Thymus (tissue), 11 donors: Measurements from ENCODE around the gene PLXNB2. TPM values are rescaled to one million over a fixed set of nuclear protein-coding genes. Genes with fewer than 3 reads are reported as not detected.
A peak's percentile ranks its signal among the peaks of the same experiment; 100 is the strongest.

Source experiments
- DNase-seq, 9 donors: peaks; one replicate each; pipeline ENCODE4 v3.0.0-alpha.2; 2013; ENCODE audit warnings: low spot score in 9 of 9, low read depth in 6 of 9, missing footprints in 1 of 9
- H3K27ac ChIP-seq, 2 donors: one replicate each; pipeline ENCODE4 v1.5.1; 2013; ENCODE audit warnings: control low read depth in 1 of 2, low read depth in 1 of 2, low read length in 1 of 2, mild to moderate bottlenecking in 1 of 2, moderate library complexity in 1 of 2
- H3K27me3 ChIP-seq, 2 donors: one replicate each; pipeline ENCODE4 v1.5.1; 2013; ENCODE audit warnings: low read length in 1 of 2; ENCODE audit not compliant: control insufficient read depth in 2 of 2, insufficient read depth in 1 of 2
- H3K36me3 ChIP-seq, 2 donors: one replicate each; pipeline ENCODE4 v1.5.1; 2013; ENCODE audit warnings: low read length in 1 of 2, mild to moderate bottlenecking in 1 of 2, moderate library complexity in 1 of 2; ENCODE audit not compliant: control insufficient read depth in 2 of 2, insufficient read depth in 2 of 2
- H3K4me1 ChIP-seq, 2 donors: one replicate each; pipeline ENCODE4 v1.5.1; 2013; ENCODE audit warnings: low read length in 2 of 2; ENCODE audit not compliant: control insufficient read depth in 2 of 2, insufficient read depth in 2 of 2
- H3K4me3 ChIP-seq, 2 donors: one replicate each; pipeline ENCODE4 v1.5.1; 2013; ENCODE audit warnings: low read length in 2 of 2, control low read depth in 1 of 2, mild to moderate bottlenecking in 1 of 2
- H3K9me3 ChIP-seq, 2 donors: one replicate each; pipeline ENCODE4 v1.5.1; 2013; ENCODE audit warnings: low read length in 1 of 2, mild to moderate bottlenecking in 1 of 2; ENCODE audit not compliant: control insufficient read depth in 2 of 2, insufficient read depth in 1 of 2
- WGBS: extraction: QIAGEN DNeasy Blood & Tissue Kit; methylation state at CpG from one replicate; pipeline ENCODE4 v1.1.7; 2013; 5-methylcytosine and 5-hydroxymethylcytosine counted together
- polyA plus RNA-seq: library from polyadenylated mRNA; stranded (reverse); fragments of 200-250 nt; gene quantifications from one replicate; pipeline ENCODE4 v1.2.3, GENCODE V29; 2013
- total RNA-seq: library from RNA; stranded (reverse); fragments of 120-200 nt; gene quantifications from one replicate; pipeline ENCODE4 v1.2.4, GENCODE V29; 2013
- donor health status: healthy.

The PLXNB2 gene
- total and polyA plus RNA-seq, 2 donors: 13.1 to 53.2 TPM

DNA sequence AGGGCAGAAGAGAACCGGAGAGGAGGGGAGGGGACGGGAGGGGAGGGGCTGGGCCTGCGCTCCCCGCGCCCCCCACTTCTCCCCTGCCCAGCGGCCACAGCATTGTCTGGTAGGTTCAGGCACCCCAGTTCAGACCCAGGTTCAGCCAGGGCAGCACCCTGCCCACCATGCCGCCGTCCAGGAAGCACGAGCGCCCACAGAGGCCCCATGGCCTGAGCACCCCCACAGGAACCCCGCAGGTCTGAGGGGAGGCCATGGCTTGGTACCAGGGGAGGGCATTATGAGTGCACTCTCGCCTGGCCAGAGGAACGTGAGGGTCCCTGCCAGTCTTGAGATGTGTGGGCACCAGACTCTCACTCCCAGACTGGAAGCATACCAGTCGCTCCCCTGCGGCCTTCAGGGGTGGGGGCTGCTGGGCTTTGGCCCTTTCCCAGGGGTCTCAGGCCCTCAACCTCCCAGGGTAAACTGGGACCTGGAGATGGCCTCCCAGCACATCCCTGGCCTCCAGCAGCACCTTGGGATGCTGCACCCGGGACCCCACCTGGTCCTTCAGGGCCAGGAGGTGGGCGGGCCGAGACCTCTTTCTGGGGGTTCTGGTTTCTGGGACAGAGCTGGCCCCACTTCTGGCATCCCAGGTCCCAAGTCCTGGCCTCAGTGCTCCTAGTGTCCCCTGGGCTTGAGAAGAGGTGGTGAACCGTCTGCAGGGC is 597 bp upstream of the PLXNB2 start:
- Histone ChIP-seq H3K4me1 (peaks cover 11 to 43% of the 10 kb centered on the region in 2 donors), H3K27me3 (peaks cover 45 to 79% of the 10 kb centered on the region in 2 donors), H3K4me3 (no peak overlapping the region), H3K27ac (peak overlapping the region; percentile 24 to 52), H3K36me3 (no peaks in the 10 kb centered on the region), H3K9me3 (peaks cover 0 to 4% of the 10 kb centered on the region in 2 donors)
- 41% methylated on average over 19 of the region's 19 CpGs for WGBS
- no peak for DNase-seq

DNA sequence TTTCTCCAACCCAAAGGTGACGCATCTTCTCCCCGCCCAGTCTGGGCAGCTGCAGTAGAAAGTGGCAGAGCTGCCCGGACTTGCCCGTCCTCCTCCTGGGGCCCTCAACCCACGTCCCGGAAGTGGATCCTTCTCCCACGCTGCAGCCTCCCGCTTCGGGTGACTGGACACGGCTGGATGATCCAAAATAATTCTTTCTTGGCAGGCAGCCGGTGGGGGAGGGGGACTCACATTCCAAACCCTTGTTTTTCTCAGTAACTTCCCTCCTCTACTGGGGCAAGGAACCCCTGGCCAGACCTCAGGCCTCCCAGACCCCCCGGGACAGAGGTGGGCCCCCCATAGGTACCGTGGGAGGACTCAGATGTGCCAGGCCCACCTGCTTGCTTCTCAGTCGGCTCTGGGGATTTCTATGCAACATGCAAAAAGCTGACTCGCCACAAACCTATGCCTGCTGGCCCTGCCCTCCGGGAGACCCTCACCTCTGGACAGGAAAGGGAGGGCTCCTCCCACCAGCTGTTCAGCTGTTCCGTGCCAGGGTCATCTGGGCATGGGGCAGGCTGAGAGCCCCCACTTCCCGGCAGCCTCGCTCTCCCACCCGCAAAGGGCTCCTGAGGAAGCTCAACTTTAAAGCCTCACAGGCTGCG is 1.4 kb downstream of the PLXNB2 start:
- no peak for DNase-seq
- 21% methylated on average over 21 of the region's 21 CpGs for WGBS
- Histone ChIP-seq H3K9me3 (peaks cover 0 to 4% of the 10 kb centered on the region in 2 donors), H3K27ac (peak overlapping the region; percentile 62 to 64), H3K4me3 (peak overlapping the region; percentile 45 to 47), H3K27me3 (peaks cover 43 to 82% of the 10 kb centered on the region in 2 donors), H3K4me1 (peaks cover 13 to 59% of the 10 kb centered on the region in 2 donors), H3K36me3 (no peaks in the 10 kb centered on the region)

- peak overlapping the region in 1 of 2 donors; percentile 47 for H3K4me3 ChIP-seq
- H3K27me3 ChIP-seq: peaks cover 45 to 85% of the 10 kb centered on the region in 2 donors
- H3K27ac ChIP-seq: peak overlapping the region; percentile 58 to 64
- H3K36me3 ChIP-seq: no peaks in the 10 kb centered on the region
- peaks cover 13 to 64% of the 10 kb centered on the region in 2 donors for H3K4me1 ChIP-seq
- WGBS: 92% methylated on average over 14 of the region's 14 CpGs
- peaks cover 0 to 4% of the 10 kb centered on the region in 2 donors for H3K9me3 ChIP-seq
- DNase-seq: no peak
Observed at GRCh38 chr22:50305393-50305922, 2.0 kb downstream of the PLXNB2 start.

- Histone ChIP-seq H3K9me3 (peaks cover 0 to 4% of the 10 kb centered on the region in 2 donors), H3K27ac (peak overlapping the region in 1 of 2 donors; percentile 58), H3K27me3 (peaks cover 51 to 85% of the 10 kb centered on the region in 2 donors), H3K36me3 (no peaks in the 10 kb centered on the region), H3K4me1 (peaks cover 13 to 64% of the 10 kb centered on the region in 2 donors), H3K4me3 (no peak overlapping the region)
- DNase-seq: no peak
- 71% methylated on average over 22 of the region's 22 CpGs for WGBS
Observed at GRCh38 chr22:50304528-50305392, 2.7 kb downstream of the PLXNB2 start.

DNA sequence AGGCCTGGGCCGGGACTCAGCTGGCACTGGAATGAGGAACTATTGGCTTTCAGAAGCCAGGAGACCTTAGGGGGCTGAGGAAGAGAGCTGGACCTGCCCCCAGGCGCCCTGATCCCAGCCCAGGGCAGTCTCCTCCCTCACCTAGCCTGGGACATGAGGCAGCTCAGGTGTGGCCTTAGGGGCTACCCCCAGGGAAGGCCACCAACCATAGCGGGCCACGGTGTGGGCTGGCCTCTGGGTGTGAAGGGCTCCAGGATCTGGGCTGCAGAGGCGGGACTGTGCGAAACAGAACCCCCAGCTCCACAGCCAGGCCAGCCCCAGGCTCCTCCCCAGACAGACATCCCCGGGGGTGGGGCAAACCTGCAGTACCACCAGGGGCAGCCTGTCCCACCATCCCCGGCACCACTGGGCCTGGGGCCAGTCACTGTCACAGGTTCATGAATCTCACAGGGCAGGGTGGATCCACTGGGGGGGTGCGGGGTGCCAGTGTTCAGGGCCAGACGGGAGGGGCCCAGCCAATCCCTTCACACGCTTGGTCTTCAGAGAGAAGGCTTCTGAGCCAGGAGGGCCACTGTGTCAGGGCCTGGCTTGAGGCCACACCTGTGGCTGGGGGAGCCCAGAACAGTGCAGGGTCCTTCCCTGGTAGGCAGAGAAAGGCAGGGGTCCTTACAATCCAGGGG is 3.5 kb downstream of the PLXNB2 start:
- Histone ChIP-seq H3K27ac (peak overlapping the region in 1 of 2 donors; percentile 69), H3K36me3 (no peaks in the 10 kb centered on the region), H3K4me1 (peaks cover 13 to 65% of the 10 kb centered on the region in 2 donors), H3K27me3 (peaks cover 53 to 84% of the 10 kb centered on the region in 2 donors), H3K4me3 (no peak overlapping the region), H3K9me3 (peaks cover 0 to 4% of the 10 kb centered on the region in 2 donors)
- whole genome bisulfite sequencing: 47% methylated on average over 11 of the region's 11 CpGs
- DNase-seq: peak in 1 of 9 donors; percentile 29

- peak overlapping the region; percentile 25 to 26 for H3K27ac ChIP-seq
- peaks cover 47 to 84% of the 10 kb centered on the region in 2 donors for H3K27me3 ChIP-seq
- peaks cover 0 to 4% of the 10 kb centered on the region in 2 donors for H3K9me3 ChIP-seq
- H3K36me3 ChIP-seq: no peaks in the 10 kb centered on the region
- DNase-seq: no peak
- 40% methylated on average over 7 of the region's 7 CpGs for whole genome bisulfite sequencing
- no peak overlapping the region for H3K4me3 ChIP-seq
- H3K4me1 ChIP-seq: peaks cover 13 to 66% of the 10 kb centered on the region in 2 donors
Observed at GRCh38 chr22:50303515-50303847, 4.0 kb downstream of the PLXNB2 start.

GRCh38 chr22:50302564-50302963 is 4.9 kb downstream of the PLXNB2 start:
- Histone ChIP-seq H3K4me1 (peaks cover 13 to 59% of the 10 kb centered on the region in 2 donors), H3K27ac (no peak overlapping the region), H3K4me3 (no peak overlapping the region), H3K27me3 (peaks cover 40 to 85% of the 10 kb centered on the region in 2 donors), H3K36me3 (no peaks in the 10 kb centered on the region), H3K9me3 (no peaks in the 10 kb centered on the region)
- 64% methylated on average over 5 of the region's 5 CpGs for WGBS
- no peak for DNase-seq

- DNase-seq: no peak
- no peak overlapping the region for H3K4me3 ChIP-seq
- H3K9me3 ChIP-seq: no peaks in the 10 kb centered on the region
- no peaks in the 10 kb centered on the region for H3K36me3 ChIP-seq
- peaks cover 38 to 84% of the 10 kb centered on the region in 2 donors for H3K27me3 ChIP-seq
- H3K27ac ChIP-seq: no peak overlapping the region
- H3K4me1 ChIP-seq: peaks cover 13 to 59% of the 10 kb centered on the region in 2 donors
- 76% methylated on average over 9 of the region's 9 CpGs for WGBS
Observed at GRCh38 chr22:50302041-50302541, 5.4 kb downstream of the PLXNB2 start.
